Esophagus (tissue), 2 donors: ENCODE results near the gene C16orf90. TPM values are rescaled to one million over a fixed set of nuclear protein-coding genes. Genes with fewer than 3 reads are reported as not detected.

Experiments
- H3K27ac ChIP-seq, 2 donors: one replicate each; pipeline ENCODE4 v1.5.1; 2013; ENCODE audit warnings: low read depth in 2 of 2, mild to moderate bottlenecking in 2 of 2, inconsistent platforms in 1 of 2, low read length in 1 of 2, moderate library complexity in 1 of 2
- H3K27me3 ChIP-seq, 2 donors: one replicate each; pipeline ENCODE4 v1.6.1; 2013; ENCODE audit warnings: low read length in 2 of 2, control low read depth in 1 of 2, mild to moderate bottlenecking in 1 of 2; ENCODE audit not compliant: insufficient read depth in 2 of 2, control insufficient read depth in 1 of 2
- H3K36me3 ChIP-seq, 2 donors: one replicate each; pipeline ENCODE4 v1.6.1; 2013; ENCODE audit warnings: low read length in 1 of 2; ENCODE audit not compliant: control insufficient read depth in 2 of 2, insufficient read depth in 2 of 2
- H3K4me1 ChIP-seq, 2 donors: one replicate each; pipeline ENCODE4 v1.6.1; 2013; ENCODE audit warnings: low read length in 1 of 2; ENCODE audit not compliant: control insufficient read depth in 2 of 2, insufficient read depth in 2 of 2
- H3K4me3 ChIP-seq, 2 donors: one replicate each; pipeline ENCODE4 v1.5.1; 2013; ENCODE audit warnings: low read length in 2 of 2, mild to moderate bottlenecking in 2 of 2, low read depth in 1 of 2, moderate library complexity in 1 of 2
- H3K9me3 ChIP-seq, 2 donors: one replicate each; pipeline ENCODE4 v1.6.1; 2013; ENCODE audit warnings: mild to moderate bottlenecking in 2 of 2, low read depth in 1 of 2, low read length in 1 of 2, moderate library complexity in 1 of 2; ENCODE audit not compliant: control insufficient read depth in 2 of 2, insufficient read depth in 1 of 2
- WGBS, 2 donors: extraction: QIAGEN DNeasy Blood & Tissue Kit; methylation state at CpG; one replicate each; pipeline ENCODE4 v1.1.7; 2013; 5-methylcytosine and 5-hydroxymethylcytosine counted together
- polyA plus RNA-seq, 2 donors: library from polyadenylated mRNA; stranded (reverse); fragments of 200-250 nt; gene quantifications; one replicate each; pipeline ENCODE4 v1.2.3, GENCODE V29; 2013
- donor health status: healthy with polysubstance abuse.
- donor health status: Bipolar disorder and iron deficiency.

C16orf90 gene
- polyA plus RNA-seq, 2 donors = not detected

DNA sequence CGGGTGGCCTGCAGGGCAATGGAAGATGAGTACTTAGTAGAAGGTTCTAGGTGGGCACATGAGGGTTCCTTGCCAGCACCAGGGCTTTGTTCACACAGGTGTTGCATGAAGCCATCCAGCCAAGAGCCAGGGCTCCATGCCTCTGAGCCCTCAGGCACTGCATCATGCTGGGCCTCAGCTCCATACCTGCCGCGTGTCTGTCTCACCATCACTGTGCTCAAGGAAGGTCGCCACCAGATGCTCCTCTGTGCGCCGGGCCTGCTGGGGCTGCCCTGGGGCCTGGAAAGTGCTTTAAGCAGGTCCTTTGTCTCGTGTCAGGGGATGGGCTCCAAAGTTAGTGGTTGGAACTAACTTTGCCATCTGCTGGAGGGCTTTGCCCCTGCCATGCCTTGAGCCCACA, 25.6 kb downstream of the C16orf90 start:
- Histone ChIP-seq H3K9me3 (no peaks in the 10 kb centered on the region), H3K27me3 (no peaks in the 10 kb centered on the region), H3K27ac (no peak overlapping the region), H3K4me3 (no peak overlapping the region), H3K4me1 (peaks cover 6 to 16% of the 10 kb centered on the region in 2 donors), H3K36me3 (peaks cover 9 to 21% of the 10 kb centered on the region in 2 donors)
- WGBS, 2 donors = 80 to 88% methylated on average over 7 of the region's 7 CpGs

GRCh38 chr16:3468501-3468900, 26.8 kb downstream of the C16orf90 start:
- Histone ChIP-seq H3K4me3 (no peak overlapping the region), H3K4me1 (peaks cover 6 to 16% of the 10 kb centered on the region in 2 donors), H3K27ac (no peak overlapping the region), H3K9me3 (no peaks in the 10 kb centered on the region), H3K27me3 (no peaks in the 10 kb centered on the region), H3K36me3 (peaks cover 9 to 21% of the 10 kb centered on the region in 2 donors)
- 68% methylated on average over 15 of the region's 15 CpGs for WGBS, 2 donors

GRCh38 chr16:3467921-3468320, 27.4 kb downstream of the C16orf90 start:
- H3K4me1 ChIP-seq = peaks cover 6 to 16% of the 10 kb centered on the region in 2 donors
- H3K4me3 ChIP-seq = no peak overlapping the region
- no peaks in the 10 kb centered on the region for H3K9me3 ChIP-seq
- H3K27ac ChIP-seq = no peak overlapping the region
- no peaks in the 10 kb centered on the region for H3K27me3 ChIP-seq
- H3K36me3 ChIP-seq = peaks cover 9 to 21% of the 10 kb centered on the region in 2 donors
- 79% methylated on average over 4 of the region's 4 CpGs for WGBS, 2 donors

- Histone ChIP-seq H3K9me3 (no peaks in the 10 kb centered on the region), H3K27me3 (no peaks in the 10 kb centered on the region), H3K4me3 (no peak overlapping the region), H3K27ac (no peak overlapping the region), H3K36me3 (peaks cover 9 to 21% of the 10 kb centered on the region in 2 donors), H3K4me1 (peaks cover 6 to 16% of the 10 kb centered on the region in 2 donors)
- 97 to 99% methylated on average over 8 of the region's 8 CpGs for WGBS, 2 donors
Measured at GRCh38 chr16:3467182-3467581, 28.1 kb downstream of the C16orf90 start.

GRCh38 chr16:3465911-3466584, 29.2 kb downstream of the C16orf90 start:
- Histone ChIP-seq H3K27me3 (no peaks in the 10 kb centered on the region), H3K36me3 (peaks cover 9 to 19% of the 10 kb centered on the region in 2 donors)
- WGBS, 2 donors = 79 to 82% methylated on average over 21 of the region's 21 CpGs

GRCh38 chr16:3465301-3465700, 30.0 kb downstream of the C16orf90 start:
- 90 to 95% methylated on average over 12 of the region's 12 CpGs for WGBS, 2 donors
- Histone ChIP-seq H3K4me1 (peaks cover 0 to 16% of the 10 kb centered on the region in 2 donors), H3K27ac (no peak overlapping the region), H3K9me3 (no peaks in the 10 kb centered on the region), H3K27me3 (no peaks in the 10 kb centered on the region), H3K4me3 (no peak overlapping the region), H3K36me3 (peaks cover 9 to 19% of the 10 kb centered on the region in 2 donors)

More at GRCh38 chr16:3465911-3466584, 29.2 kb downstream of the C16orf90 start:
- no peak overlapping the region for H3K27ac ChIP-seq
- peaks cover 0 to 19% of the 10 kb centered on the region in 2 donors for H3K4me1 ChIP-seq
- no peak overlapping the region for H3K4me3 ChIP-seq
- H3K9me3 ChIP-seq = no peaks in the 10 kb centered on the region

GRCh38 chr16:3461151-3461550, 34.1 kb downstream of the C16orf90 start:
- no peak overlapping the region for H3K27ac ChIP-seq
- no peak overlapping the region for H3K4me3 ChIP-seq
- H3K27me3 ChIP-seq = no peaks in the 10 kb centered on the region
- H3K36me3 ChIP-seq = peaks cover 6 to 9% of the 10 kb centered on the region in 2 donors
- H3K4me1 ChIP-seq = peaks cover 0 to 5% of the 10 kb centered on the region in 2 donors
- H3K9me3 ChIP-seq = no peaks in the 10 kb centered on the region
- WGBS, 2 donors = 59 to 67% methylated on average over 8 of the region's 8 CpGs

DNA sequence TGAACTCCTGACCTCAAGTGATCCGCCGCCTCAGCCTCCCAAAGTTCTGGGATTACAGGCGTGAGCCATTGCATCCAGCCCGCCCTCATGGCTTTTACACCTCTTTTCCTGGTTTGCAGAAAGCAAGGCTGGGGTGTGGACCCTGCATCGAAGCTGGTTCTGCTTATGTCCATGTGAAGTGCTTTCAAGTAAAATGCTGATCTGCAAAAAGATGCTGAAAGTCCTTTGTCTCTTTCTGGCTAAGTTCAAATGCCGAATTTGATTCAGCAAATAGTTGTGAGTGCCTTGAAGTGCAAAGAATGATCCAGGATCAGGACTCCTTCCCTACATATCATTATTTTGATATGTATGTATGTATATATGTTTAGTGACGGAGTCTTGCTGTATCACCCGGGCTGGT, 34.7 kb downstream of the C16orf90 start:
- Histone ChIP-seq H3K9me3 (no peaks in the 10 kb centered on the region), H3K4me3 (no peak overlapping the region), H3K4me1 (peaks cover 0 to 5% of the 10 kb centered on the region in 2 donors), H3K27me3 (no peaks in the 10 kb centered on the region), H3K36me3 (peaks cover 2 to 4% of the 10 kb centered on the region in 2 donors), H3K27ac (no peak overlapping the region)
- 80 to 87% methylated on average over 8 of the region's 8 CpGs for WGBS, 2 donors

- Histone ChIP-seq H3K27me3 (no peaks in the 10 kb centered on the region), H3K4me1 (peaks cover 0 to 5% of the 10 kb centered on the region in 2 donors), H3K4me3 (no peak overlapping the region), H3K9me3 (no peaks in the 10 kb centered on the region), H3K36me3 (no peaks in the 10 kb centered on the region), H3K27ac (no peak overlapping the region)
- 73 to 83% methylated on average over 7 of the region's 7 CpGs for WGBS, 2 donors
Measured at GRCh38 chr16:3460121-3460520, 35.2 kb downstream of the C16orf90 start.
